HCT116 (cell line): ENCODE data around the gene PPP1R1C. TPM values are rescaled to one million over a fixed set of nuclear protein-coding genes. Genes with fewer than 3 reads are reported as not detected.

Source experiments
- ATAC-seq: fragments of 200-7000 bp; cut with Tn5 transposase; 2 replicates; pipeline ENCODE4 v1.9.1; 2020; ENCODE audit warnings: mild to moderate bottlenecking, moderate library complexity
- BruUV-seq: library from RNA; stranded (reverse); fragments of 400-500 nt; replicated peaks from 2 replicates; lab custom pipeline; 2021; lab: Mats Ljungman, UMichigan
- CTCF ChIA-PET: fragments of 300-600 bp; sonication (Branson Sonifier 250); formaldehyde crosslinking; loops from one replicate; lab custom pipeline; 2021; ENCODE audit warnings: antibody characterized with exemption; lab: Charles Lee
- POLR2A ChIA-PET: fragments of 300-600, 350-600 bp; sonication (Branson Sonifier 250); formaldehyde crosslinking; loops from one replicate; lab custom pipeline; 2021; ENCODE audit warnings: antibody characterized with exemption; lab: Charles Lee
- RAD21 ChIA-PET, 2 experiments: fragments of 300-600 bp; sonication (Branson Sonifier 250); formaldehyde crosslinking; loops; one replicate each; lab custom pipeline; 2023; ENCODE audit warnings: low total read pairs in 2 of 2; ENCODE audit not compliant: uncharacterized antibody in 2 of 2, unreplicated experiment in 2 of 2, low non-redundant PET in 1 of 2; lab: Charles Lee
- DNase-seq: peaks from one replicate; pipeline ENCODE4 v3.0.0-alpha.2; 2010; ENCODE audit warnings: low read depth, low spot score
- H2AFZ ChIP-seq: fragments of 200-600 bp; shearing (Covaris generic), sonication (generic); 2 replicates; pipeline ENCODE4 v1.6.1; 2017; ENCODE audit warnings: low read depth, mixed run types, mixed read lengths, antibody characterized with exemption, low read length; ENCODE audit not compliant: poor library complexity, severe bottlenecking
- H3K27ac ChIP-seq: 2 replicates; pipeline ENCODE4 v1.5.1; 2012; ENCODE audit warnings: low read depth, low read length
- H3K27me3 ChIP-seq: fragments of 200-600 bp; sonication (generic); 2 replicates; pipeline ENCODE4 v1.6.1; 2016; ENCODE audit warnings: mixed run types, low read length, mixed read lengths; ENCODE audit not compliant: insufficient read depth
- H3K36me3 ChIP-seq, 2 experiments: fragments of 200-500 bp in 1 of 2; fragments of 200-600 bp in 1 of 2; sonication (Bioruptor generic) in 1 of 2; sonication (generic) in 1 of 2; 2 replicates each; pipeline versions ENCODE4 v1.5.1 to v1.6.1; 2014 to 2016; ENCODE audit warnings: low read length in 2 of 2, inconsistent platforms in 1 of 2, mixed read lengths in 1 of 2, mixed run types in 1 of 2; ENCODE audit not compliant: insufficient read depth in 2 of 2, control insufficient read depth in 1 of 2
- H3K4me1 ChIP-seq, 2 experiments: fragments of 200-600 bp in 1 of 2; sonication (generic) in 1 of 2; 2 replicates each; pipeline versions ENCODE4 v1.5.1 to v1.6.1; 2012 to 2017; ENCODE audit warnings: low read length in 2 of 2, inconsistent platforms in 1 of 2, mild to moderate bottlenecking in 1 of 2, mixed read lengths in 1 of 2, mixed run types in 1 of 2, moderate library complexity in 1 of 2; ENCODE audit not compliant: insufficient read depth in 2 of 2, control insufficient read depth in 1 of 2
- H3K4me2 ChIP-seq: fragments of 200-600 bp; sonication (generic); 2 replicates; pipeline ENCODE4 v1.6.1; 2017; ENCODE audit warnings: mixed run types, low read length, mixed read lengths
- H3K4me3 ChIP-seq, 2 experiments: fragments of 200-600 bp in 1 of 2; sonication (generic) in 1 of 2; replicated peaks in 1 of 2; 2 replicates each; pipeline ENCODE4 v1.5.1; 2011 to 2016; ENCODE audit warnings: low read length in 2 of 2, control low read depth in 1 of 2, low read depth in 1 of 2, mild to moderate bottlenecking in 1 of 2, mixed read lengths in 1 of 2, mixed run types in 1 of 2
- H3K79me2 ChIP-seq: fragments of 200-600 bp; sonication (generic); 2 replicates; pipeline ENCODE4 v1.6.1; 2017; ENCODE audit warnings: mild to moderate bottlenecking, mixed run types, low read length, moderate library complexity, mixed read lengths; ENCODE audit not compliant: insufficient read depth
- H3K9ac ChIP-seq: fragments of 200-600 bp; sonication (generic); 2 replicates; pipeline ENCODE4 v1.6.1; 2016; ENCODE audit warnings: low read length, mixed read lengths
- H3K9me2 ChIP-seq: fragments of 200-600 bp; sonication (generic), shearing (Covaris generic); 2 replicates; pipeline ENCODE4 v1.6.1; 2017; ENCODE audit warnings: mixed run types, mild to moderate bottlenecking, moderate library complexity; ENCODE audit not compliant: insufficient read depth
- H3K9me3 ChIP-seq, 2 experiments: fragments of 200-500 bp in 1 of 2; fragments of 200-600 bp in 1 of 2; sonication (Bioruptor generic) in 1 of 2; sonication (generic) in 1 of 2; 2 replicates each; pipeline ENCODE4 v1.6.1; 2014 to 2017; ENCODE audit warnings: low read length in 2 of 2, mixed read lengths in 2 of 2, inconsistent platforms in 1 of 2, low read depth in 1 of 2, mild to moderate bottlenecking in 1 of 2, mixed run types in 1 of 2, moderate library complexity in 1 of 2; ENCODE audit not compliant: control insufficient read depth in 1 of 2, insufficient read depth in 1 of 2
- H4K20me1 ChIP-seq: fragments of 200-600 bp; sonication (generic), shearing (Covaris generic); 2 replicates; pipeline ENCODE4 v1.6.1; 2017; ENCODE audit warnings: mixed run types, mild to moderate bottlenecking, moderate library complexity; ENCODE audit not compliant: insufficient read depth
- EGR1 ChIP-seq: IDR thresholded peaks from 2 replicates; pipeline ENCODE4 v1.6.1; 2012; ENCODE audit warnings: low read depth
- EZH2phosphoT487 ChIP-seq: fragments of 200-600 bp; IDR thresholded peaks from 2 replicates; pipeline ENCODE4 v1.6.1; 2018; ENCODE audit warnings: antibody characterized with exemption, borderline replicate concordance
- FOSL1 ChIP-seq: IDR thresholded peaks from 2 replicates; pipeline ENCODE4 v1.6.1; 2012; ENCODE audit warnings: low read depth
- RAD21 ChIP-seq: IDR thresholded peaks from 2 replicates; pipeline ENCODE4 v1.6.1; 2012; ENCODE audit warnings: low read depth, mild to moderate bottlenecking
- SP1 ChIP-seq: IDR thresholded peaks from 2 replicates; pipeline ENCODE4 v1.6.1; 2012; ENCODE audit warnings: low read depth
- ZNF274 ChIP-seq: fragments of 200-500 bp; sonication (Bioruptor generic); IDR thresholded peaks from 2 replicates; pipeline ENCODE4 v1.6.1; 2014; ENCODE audit warnings: mild to moderate bottlenecking, low read depth, low read length, inconsistent platforms
- intact Hi-C: fragments of 100-400 bp; cut with micrococcal nuclease; formaldehyde crosslinking; loops from 2 replicates; pipeline ENCODE4 v1.10.0; 2022
- total RNA-seq: library from RNA; stranded (reverse); gene quantifications from one replicate; pipeline ENCODE4 v1.2.1, GENCODE V29; 2021; ENCODE audit not compliant: unreplicated experiment
- TF ChIP-seq, protein P1 (sequence below), 3 experiments: fragments of 200-600 bp in 1 of 3; sonication (generic) in 1 of 3; IDR thresholded peaks in 2 of 3; conservative IDR thresholded peaks in 1 of 3; 2 replicates each; pipeline ENCODE4 v1.5.1; 2012 to 2017; ENCODE audit warnings: low read depth in 2 of 3, low read length in 2 of 3, antibody characterized with exemption in 1 of 3, borderline replicate concordance in 1 of 3, control low read depth in 1 of 3, mild to moderate bottlenecking in 1 of 3, mixed read lengths in 1 of 3, mixed run types in 1 of 3, moderate library complexity in 1 of 3; ENCODE audit not compliant: insufficient read depth in 1 of 3
- TF ChIP-seq, protein P2 (sequence below): IDR thresholded peaks from 2 replicates; pipeline ENCODE4 v1.6.1; 2012

The PPP1R1C gene
- total RNA-seq, 1 experiment from 2014 or later: 17.8 TPM

DNA sequence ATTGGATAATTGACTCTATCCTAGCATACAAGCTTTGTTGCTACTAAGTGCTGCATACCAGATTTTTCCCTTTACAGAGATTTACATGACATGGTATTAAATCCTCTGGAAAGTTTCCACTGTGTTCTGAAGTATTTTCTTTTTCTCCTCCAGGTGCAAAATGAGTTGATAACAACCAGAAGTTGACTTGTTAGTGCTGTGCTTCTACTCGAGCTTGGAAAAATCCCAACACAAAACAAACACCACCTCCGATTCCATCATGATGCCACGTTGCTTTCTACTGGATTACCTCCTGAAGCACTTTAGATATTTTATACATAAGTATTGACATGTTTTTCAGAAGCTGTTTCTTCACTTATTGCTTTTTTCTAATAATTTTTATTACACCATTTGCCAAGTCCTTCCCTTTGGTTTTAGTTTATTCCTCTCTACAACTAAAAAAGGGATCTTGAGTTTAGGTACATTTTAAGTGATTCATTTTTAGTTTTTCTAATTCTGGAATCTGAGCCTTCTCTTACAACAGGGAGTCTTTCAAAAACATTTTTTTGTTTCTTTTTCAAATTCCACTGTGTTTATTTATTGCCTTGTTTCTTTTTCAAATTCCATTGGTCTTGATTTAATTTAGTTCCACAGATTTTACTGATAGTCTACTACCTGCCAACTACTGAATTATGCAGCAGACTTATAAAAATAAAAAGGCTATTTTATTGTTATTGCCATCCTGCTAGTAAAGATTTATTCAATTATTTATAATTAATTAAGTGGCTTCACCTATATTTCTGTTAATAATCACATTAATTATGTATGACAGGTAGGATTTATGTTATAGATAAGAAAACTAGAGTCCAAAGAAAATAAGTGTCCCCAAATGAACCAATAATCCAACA lies 143.4 kb downstream of the PPP1R1C start (continued):
- TF ChIP-seq, protein P1, sequence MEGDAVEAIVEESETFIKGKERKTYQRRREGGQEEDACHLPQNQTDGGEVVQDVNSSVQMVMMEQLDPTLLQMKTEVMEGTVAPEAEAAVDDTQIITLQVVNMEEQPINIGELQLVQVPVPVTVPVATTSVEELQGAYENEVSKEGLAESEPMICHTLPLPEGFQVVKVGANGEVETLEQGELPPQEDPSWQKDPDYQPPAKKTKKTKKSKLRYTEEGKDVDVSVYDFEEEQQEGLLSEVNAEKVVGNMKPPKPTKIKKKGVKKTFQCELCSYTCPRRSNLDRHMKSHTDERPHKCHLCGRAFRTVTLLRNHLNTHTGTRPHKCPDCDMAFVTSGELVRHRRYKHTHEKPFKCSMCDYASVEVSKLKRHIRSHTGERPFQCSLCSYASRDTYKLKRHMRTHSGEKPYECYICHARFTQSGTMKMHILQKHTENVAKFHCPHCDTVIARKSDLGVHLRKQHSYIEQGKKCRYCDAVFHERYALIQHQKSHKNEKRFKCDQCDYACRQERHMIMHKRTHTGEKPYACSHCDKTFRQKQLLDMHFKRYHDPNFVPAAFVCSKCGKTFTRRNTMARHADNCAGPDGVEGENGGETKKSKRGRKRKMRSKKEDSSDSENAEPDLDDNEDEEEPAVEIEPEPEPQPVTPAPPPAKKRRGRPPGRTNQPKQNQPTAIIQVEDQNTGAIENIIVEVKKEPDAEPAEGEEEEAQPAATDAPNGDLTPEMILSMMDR (IDR thresholded peaks at IDR 0.05 in 2 of 3, conservative IDR thresholded peaks at IDR 0.05 in 1 of 3; ENCODE audit: borderline replicate concordance in 1 of 3, insufficient read depth in 1 of 3, low read depth in 2 of 3, low read length in 2 of 3): no peak
- TF ChIP-seq RAD21: no peak
- no peak for TF ChIP-seq FOSL1
- no peak for TF ChIP-seq EGR1
- TF ChIP-seq SP1: no peak
- TF ChIP-seq ZNF274: no peak

DNA sequence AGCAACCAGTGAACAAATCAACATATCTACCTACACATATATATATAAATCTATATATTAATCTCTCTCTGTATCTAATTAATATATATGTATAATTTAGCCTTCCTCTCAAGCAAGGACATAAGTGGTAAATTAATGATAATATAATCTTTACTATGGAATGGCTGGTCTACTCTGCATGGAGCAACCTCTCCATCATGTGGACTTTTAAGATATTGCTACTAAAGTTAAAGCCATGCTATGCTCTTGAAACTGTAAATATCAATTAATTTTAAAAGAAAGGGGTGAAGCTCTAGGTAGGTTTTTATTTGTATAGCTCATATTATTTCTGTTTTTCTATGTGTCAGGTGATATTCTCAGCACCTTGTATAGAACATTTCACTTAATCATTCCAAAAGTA lies 147.0 kb downstream of the PPP1R1C start:
- Histone ChIP-seq H3K27me3 (no peaks in the 10 kb centered on the region), H3K9ac (no peak overlapping the region), H3K9me2 (no peaks in the 10 kb centered on the region; the same call in 1 of the 2 replicates), H3K4me3 (no peak overlapping the region), H3K9me3 (no peaks in the 10 kb centered on the region), H3K4me2 (no peak overlapping the region), H3K27ac (no peak overlapping the region), H3K79me2 (no peaks in the 10 kb centered on the region), H4K20me1 (no peaks in the 10 kb centered on the region), H3K36me3 (no peaks in the 10 kb centered on the region; a peak in 1 of 4 replicates), H2AFZ (no peak overlapping the region), H3K4me1 (0 out of 4 replicates have a peak, but pooled peaks cover 0 to 6% of the 10 kb centered on the region in 2 experiments)
- RAD21 ChIA-PET: no interaction called here
- no peak for TF ChIP-seq EZH2phosphoT487
- peak; percentile 72 for TF ChIP-seq RAD21
- TF ChIP-seq, protein P2, sequence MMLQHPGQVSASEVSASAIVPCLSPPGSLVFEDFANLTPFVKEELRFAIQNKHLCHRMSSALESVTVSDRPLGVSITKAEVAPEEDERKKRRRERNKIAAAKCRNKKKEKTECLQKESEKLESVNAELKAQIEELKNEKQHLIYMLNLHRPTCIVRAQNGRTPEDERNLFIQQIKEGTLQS: no peak
- TF ChIP-seq, protein P1 (IDR thresholded peaks at IDR 0.05 in 2 of 3, conservative IDR thresholded peaks at IDR 0.05 in 1 of 3; ENCODE audit: borderline replicate concordance in 1 of 3, insufficient read depth in 1 of 3, low read depth in 2 of 3, low read length in 2 of 3): peak; percentile 29 to 37 (median 30); a peak in 2 of 6 replicates
- no TSS peak for BruUV-seq
- ATAC-seq (no peak), DNase-seq (no peak)
- intact Hi-C loops: loop anchor here (5.0 kb wide), 1 partner anchor 1055 kb away; no protein-coding TSS in a partner anchor
- POLR2A ChIA-PET: no interaction called here
- CTCF ChIA-PET: no interaction called here
